HG03575 (cell line): ENCODE results near the gene TASOR2.

Experiments used
- ATAC-seq: cut with Tn5 transposase; IDR thresholded peaks from one replicate; pipeline ENCODE4 v1.9.1; 2021; ENCODE audit not compliant: unreplicated experiment, insufficient number of reproducible peaks, low FRiP score; ENCODE audit errors: extremely low read depth

TASOR2 gene

GRCh38 chr10:5652746-5653145, 31.9 kb upstream of the TASOR2 start:
- no peak for ATAC-seq

- ATAC-seq, result no peak
Observed at GRCh38 chr10:5654218-5654755, 30.4 kb upstream of the TASOR2 start.

GRCh38 chr10:5655121-5655520, 29.5 kb upstream of the TASOR2 start:
- no peak for ATAC-seq

- no peak for ATAC-seq
Observed at GRCh38 chr10:5656737-5657579, 27.7 kb upstream of the TASOR2 start.

- no peak for ATAC-seq
Observed at GRCh38 chr10:5658871-5659618, 25.6 kb upstream of the TASOR2 start.

- no peak for ATAC-seq
Observed at GRCh38 chr10:5659702-5660528, 24.7 kb upstream of the TASOR2 start.

GRCh38 chr10:5661043-5661442, 23.6 kb upstream of the TASOR2 start:
- ATAC-seq, result no peak

GRCh38 chr10:5662708-5663579, 21.7 kb upstream of the TASOR2 start:
- no peak for ATAC-seq

- no peak for ATAC-seq
Observed at GRCh38 chr10:5663692-5664427, 20.8 kb upstream of the TASOR2 start.

- no peak for ATAC-seq
Observed at GRCh38 chr10:5665373-5666007, 19.1 kb upstream of the TASOR2 start.

- ATAC-seq, result no peak
Observed at GRCh38 chr10:5666008-5666840, 18.4 kb upstream of the TASOR2 start, which contains the start of gene ASB13. TSS of gene ASB13 (minus strand) at chr10:5666595. CDS start at chr10:5666551, 44 bp downstream.

GRCh38 chr10:5666841-5667630, 17.6 kb upstream of the TASOR2 start:
- no peak for ATAC-seq

GRCh38 chr10:5668429-5668828, 16.2 kb upstream of the TASOR2 start:
- ATAC-seq, result no peak

GRCh38 chr10:5669604-5670003, 15.0 kb upstream of the TASOR2 start:
- ATAC-seq, result no peak

GRCh38 chr10:5670662-5671375, 13.8 kb upstream of the TASOR2 start:
- no peak for ATAC-seq
